Esophagus squamous epithelium (tissue), 4 donors: ENCODE measurements around the gene UNK.

Source experiments
- POLR2A ChIP-seq, 4 donors: fragments of 450-650 bp; IDR thresholded peaks; one replicate each; pipeline ENCODE4 v1.6.1; 2017; ENCODE audit warnings: antibody characterized with exemption in 4 of 4, mild to moderate bottlenecking in 4 of 4, moderate library complexity in 3 of 4
- TF ChIP-seq, protein P1 (sequence below), 6 experiments: fragments of 450-650 bp in 4 of 6; fragments of 200-600 bp in 2 of 6; sonication (generic) in 2 of 6; IDR thresholded peaks; one replicate each; pipeline ENCODE4 v1.5.1; 2016 to 2019; ENCODE audit warnings: antibody characterized with exemption in 6 of 6, mild to moderate bottlenecking in 4 of 6, moderate library complexity in 4 of 6

DNA sequence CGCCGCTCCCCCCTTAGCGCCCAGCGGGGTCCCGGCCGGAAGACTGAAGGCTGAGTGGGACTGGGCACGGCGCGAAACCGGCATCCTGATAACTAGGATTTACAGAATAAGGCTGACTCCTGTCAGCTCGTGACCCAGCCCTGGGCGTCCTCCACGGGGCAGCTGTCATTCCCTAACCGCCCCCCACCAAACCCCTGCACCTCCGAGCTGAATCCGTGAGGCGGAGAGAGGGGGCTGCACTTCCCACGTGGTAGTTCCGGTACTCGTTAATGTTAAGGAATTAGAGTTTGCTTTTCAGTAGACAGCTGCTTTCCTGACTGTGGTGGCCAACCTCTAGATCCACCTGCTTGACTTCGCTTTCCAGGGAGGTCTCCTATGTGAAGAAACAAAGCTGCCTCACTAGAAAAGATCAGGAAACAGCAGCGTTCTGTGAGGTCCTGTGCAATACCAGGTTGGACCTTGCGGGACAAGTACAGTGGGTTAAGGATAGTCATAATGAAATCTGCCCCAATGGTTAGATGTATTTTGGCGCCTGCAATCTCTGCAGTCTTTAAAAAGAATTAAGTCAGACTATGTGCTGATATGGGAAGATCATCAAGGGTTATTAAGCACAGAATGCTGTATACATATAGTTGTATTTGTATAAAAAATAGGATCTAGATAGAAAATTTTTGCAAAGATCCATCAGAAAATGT is 71.6 kb downstream of the UNK start:
- TF ChIP-seq, protein P1, sequence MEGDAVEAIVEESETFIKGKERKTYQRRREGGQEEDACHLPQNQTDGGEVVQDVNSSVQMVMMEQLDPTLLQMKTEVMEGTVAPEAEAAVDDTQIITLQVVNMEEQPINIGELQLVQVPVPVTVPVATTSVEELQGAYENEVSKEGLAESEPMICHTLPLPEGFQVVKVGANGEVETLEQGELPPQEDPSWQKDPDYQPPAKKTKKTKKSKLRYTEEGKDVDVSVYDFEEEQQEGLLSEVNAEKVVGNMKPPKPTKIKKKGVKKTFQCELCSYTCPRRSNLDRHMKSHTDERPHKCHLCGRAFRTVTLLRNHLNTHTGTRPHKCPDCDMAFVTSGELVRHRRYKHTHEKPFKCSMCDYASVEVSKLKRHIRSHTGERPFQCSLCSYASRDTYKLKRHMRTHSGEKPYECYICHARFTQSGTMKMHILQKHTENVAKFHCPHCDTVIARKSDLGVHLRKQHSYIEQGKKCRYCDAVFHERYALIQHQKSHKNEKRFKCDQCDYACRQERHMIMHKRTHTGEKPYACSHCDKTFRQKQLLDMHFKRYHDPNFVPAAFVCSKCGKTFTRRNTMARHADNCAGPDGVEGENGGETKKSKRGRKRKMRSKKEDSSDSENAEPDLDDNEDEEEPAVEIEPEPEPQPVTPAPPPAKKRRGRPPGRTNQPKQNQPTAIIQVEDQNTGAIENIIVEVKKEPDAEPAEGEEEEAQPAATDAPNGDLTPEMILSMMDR (IDR thresholded peaks at IDR 0.05) = no peak
- no peak for TF ChIP-seq POLR2A (IDR thresholded peaks at IDR 0.05)
